Stimulated activated naive CD4-positive, alpha-beta T cell treated with Interleukin-2 at 50 U/mL for 16 hours (primary cell): Measurements from ENCODE around the gene TNRC6C.
"Not testable (repeated sequence)": the region's sequence is repeated elsewhere in the genome, so short reads cannot be mapped to it uniquely, and the experiment has no call there.

Source experiments
- DNase-seq: peaks from one replicate; lab custom pipeline; 2025; lab: John Stamatoyannopoulos, UW

The TNRC6C gene

DNA sequence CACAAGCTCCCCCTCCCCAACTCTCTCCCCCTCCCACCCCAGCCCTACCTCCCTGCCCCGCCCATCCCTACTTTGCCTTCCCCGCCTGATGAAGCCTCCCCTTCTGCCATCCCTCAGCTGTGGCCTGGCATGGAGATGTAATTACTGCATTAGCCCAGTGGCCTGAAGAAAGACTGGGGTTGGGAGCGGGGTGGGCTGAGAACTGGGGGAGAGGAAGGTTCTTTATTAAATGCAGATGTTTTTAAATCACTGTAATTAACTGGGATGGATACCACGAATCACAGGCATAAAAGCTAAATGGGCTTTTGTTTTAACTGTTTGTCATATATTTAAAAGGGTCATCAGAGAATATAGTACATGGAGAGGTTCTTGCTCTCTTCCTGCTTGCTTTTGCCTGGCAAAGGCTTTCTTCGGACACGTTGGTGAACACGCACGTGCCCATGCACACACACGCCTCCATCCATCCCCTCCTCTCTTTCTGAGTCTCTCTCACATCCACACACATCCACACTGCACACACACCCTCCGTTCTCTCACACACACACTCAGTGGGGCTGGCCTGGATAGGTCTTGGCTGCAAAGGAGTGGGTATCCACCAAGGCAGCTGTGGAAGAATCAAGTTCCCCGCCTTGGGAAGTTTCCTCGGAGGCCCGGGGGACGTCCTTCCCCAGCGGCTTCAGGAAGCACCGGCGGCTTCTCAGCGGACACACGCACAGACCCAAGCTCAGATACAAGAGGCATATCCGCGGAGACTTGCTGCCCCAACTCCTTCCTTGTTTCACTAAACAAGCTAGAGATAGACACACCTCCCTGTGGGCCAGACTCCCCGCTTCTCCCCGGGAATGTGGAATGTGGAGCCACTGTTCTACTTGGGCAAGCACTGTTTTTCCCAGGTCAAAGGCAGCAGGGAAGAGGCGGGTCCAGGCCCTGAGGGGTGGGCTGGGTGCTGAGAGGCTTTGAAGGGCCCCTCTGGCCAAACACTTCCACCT, 27.4 kb upstream of the TNRC6C start:
- DNase-seq, result no peak

DNA sequence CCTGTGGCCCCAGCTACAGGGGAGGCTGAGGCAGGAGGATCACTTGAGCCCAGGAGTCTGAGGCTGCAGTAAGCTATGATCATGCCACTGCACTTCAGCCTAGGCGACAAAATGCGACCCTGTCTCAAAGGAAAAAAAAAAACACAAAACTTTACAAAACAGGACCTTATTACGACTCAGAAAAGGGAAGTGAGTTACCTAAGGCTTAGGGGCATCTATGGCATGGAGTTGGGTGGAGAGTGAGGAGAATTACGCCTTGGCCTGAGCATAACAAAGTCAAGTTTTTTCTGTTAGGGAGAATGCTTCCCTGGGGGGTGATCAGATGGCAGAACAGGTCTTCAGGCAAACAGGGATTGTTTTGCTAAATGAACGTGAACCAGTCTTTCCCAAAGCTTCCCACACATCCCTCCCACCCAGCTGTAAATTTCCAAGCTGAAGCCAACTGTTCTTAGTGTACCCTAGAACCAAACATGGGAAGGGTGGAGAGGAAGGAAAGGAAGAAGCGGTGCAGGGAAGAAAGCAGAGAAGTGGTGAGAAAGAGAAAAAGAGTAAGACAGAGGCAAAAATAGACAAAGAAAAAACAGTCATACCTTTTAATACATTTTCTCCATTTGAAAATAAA, 24.6 kb upstream of the TNRC6C start:
- no peak for DNase-seq

DNA sequence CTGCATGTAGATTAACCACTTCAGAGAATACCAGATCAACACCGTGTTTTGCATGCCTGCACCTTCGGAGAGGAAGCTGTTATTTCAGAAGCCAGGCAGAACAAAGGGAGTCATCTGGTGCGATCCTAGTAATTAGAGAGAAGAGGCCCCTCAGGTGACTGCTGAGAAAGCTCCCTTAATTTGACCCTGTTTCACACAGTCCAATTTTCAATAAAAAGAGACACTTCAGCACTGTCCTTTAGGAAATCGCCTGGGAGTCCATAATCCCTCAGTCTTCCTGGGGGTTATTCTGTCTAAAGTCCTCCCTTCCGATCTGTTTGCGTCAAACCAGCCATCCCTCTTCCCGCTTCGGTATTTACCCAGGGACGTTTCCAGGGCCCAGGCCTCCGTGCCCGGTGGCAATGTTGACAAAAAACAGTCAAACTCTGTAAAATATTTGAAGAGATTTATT, 23.4 kb upstream of the TNRC6C start:
- DNase-seq, result no peak

DNA sequence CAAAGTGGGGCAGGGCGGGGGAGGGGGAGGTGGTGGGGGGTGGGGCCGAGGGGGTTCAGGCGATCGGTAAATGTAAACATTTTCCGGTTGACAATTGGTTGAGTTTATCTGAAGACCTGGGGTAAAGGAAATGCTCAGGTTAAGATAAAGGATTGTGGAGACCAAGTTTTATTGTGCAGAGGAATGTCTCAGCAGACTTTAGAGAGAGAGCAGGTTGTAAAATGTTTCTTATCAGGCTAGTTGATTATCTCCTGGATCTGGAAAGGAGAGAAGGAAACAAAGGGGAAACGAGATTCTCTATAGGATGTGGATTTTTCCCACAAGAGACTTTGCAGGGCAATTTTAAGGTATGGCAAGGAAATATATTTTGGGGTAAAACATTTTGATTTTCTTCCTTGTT, 22.8 kb upstream of the TNRC6C start:
- not testable (repeated sequence) for DNase-seq

DNA sequence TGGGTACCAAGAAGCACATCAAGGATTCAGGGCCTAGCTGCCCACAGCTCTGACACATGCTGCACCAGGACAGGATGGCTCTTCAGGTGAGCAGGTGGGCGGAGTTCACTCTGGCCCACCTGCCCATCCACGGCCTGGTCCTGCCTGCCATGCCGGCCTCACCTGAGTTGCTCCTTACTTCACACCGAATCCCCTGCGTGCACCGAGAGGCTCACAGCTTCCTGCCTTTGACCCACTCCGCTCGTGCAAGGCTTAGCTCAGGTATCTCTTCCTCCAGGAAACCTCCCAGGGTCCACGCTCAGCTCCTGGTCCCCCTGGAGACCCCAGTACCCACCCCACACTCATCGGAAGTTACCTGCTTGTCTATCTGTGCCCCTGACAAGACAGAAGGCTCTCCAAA, 21.6 kb upstream of the TNRC6C start:
- DNase-seq, result no peak

DNA sequence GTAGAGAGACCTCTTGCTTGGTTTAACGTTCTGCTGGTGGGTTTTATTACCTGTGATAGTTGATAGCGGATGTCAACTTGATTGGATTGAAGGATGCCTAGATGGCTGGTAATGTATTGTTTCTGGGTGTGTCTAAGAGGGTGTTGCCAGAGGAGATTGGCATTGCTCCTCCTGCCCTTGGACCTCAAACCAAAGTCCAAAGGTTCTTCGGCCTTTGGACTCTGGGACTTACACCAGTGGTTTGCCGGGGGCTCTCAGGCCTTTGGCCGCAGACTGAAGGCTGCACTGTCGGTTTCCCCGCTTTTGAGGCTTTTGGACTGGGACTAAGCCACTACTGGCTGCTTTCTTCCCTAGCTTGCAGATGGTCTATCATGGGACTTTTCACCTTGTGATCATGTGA, 17.5 kb upstream of the TNRC6C start:
- no peak for DNase-seq

DNA sequence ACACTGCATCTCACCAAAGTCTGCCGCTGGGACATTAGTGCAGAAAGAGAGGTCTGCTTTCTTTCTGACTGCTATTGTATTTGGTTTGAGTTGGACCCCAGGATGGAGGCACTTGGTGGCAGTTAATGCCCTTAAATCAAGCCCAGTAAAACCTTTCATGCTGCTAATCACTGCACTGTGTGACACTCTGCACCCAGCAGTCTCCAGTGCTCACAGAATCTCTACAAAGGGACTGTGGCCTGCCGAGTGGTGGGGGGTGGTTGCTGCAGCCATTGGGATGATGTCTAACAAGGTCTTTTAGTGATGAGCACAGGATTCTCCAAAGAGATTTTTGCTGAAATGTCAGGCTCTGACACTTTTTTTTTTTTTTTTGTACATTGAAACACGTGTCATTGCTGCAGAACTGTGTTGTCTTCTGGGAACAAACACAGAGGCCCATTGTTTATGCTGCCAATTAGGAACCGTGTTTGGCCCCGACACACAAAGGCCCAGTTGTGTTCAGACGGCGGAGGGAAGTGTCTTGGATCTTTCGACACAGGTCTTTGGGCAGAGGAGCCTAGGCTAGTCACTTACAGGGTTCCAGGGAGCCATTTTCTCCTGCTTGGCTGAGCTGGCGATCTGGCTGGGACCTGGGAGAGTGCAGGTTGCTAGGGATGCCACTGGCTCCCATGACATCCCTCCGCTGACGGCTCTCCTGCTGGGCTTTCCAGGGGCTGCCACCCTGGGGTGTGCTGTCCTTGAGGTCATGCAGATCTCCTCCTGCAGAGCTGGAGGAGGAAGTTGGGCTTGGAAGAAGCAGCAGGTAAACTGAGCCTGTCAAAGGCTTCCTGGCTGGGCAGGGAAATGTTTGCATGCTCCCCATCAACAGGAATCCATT, 16.2 kb upstream of the TNRC6C start:
- DNase-seq, result no peak

DNA sequence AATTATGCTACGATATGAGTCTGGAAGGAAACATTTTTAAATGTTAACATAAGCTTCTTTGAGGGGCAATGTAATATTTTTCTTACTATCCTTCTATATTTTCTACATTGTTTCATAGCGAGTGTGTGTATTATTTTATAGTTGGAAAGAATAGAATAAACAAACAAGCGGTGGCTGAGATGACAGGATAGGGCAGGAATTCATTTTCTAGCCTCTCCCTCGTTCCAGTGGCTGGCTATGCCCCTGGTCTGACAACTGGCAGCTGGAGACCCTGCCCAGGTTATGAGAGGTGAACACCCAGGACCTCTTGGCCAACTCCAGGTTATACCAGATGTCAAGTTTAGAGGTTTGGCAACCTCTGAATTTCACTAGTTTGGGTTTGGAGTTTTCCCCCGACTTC, 14.5 kb upstream of the TNRC6C start:
- DNase-seq, result no peak

DNA sequence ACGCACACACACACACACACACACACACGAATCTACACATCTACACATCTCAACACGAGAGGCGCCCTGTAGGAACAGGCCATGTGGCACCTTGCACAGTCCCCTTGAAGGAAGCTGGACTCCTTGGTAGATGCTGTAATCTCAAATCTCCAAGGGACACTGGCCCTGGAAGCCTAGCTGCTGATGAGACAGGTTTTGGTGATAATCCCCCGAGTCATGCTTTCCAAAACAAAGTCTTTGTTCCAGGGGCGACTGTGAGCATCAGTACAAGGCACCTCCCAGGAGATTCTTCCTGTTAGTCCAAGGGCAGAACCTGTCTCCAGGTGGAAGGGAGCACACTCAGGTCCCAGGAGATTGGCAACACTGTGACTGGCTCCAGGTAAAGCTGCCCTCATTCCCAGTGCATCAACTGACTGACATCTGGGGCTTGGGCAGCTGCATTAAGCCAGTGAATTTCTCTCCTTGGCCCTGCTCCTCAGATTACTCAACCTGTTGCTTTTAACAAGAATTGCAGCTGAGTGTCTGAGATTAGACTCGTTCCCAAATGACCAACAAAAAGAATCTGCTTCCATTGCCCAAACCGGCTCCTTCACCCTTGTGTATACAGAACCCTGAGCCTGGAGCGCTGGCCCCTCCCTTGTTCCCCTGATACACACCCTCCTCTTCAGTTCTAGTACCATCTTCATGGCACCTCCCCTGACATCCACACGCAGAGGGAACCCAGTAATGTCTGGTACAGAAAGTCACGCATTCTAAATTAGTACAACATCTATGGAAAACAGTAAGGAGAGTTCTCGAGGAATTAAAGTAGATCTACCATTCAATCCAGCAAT, 13.9 kb upstream of the TNRC6C start:
- DNase-seq, result no peak

DNA sequence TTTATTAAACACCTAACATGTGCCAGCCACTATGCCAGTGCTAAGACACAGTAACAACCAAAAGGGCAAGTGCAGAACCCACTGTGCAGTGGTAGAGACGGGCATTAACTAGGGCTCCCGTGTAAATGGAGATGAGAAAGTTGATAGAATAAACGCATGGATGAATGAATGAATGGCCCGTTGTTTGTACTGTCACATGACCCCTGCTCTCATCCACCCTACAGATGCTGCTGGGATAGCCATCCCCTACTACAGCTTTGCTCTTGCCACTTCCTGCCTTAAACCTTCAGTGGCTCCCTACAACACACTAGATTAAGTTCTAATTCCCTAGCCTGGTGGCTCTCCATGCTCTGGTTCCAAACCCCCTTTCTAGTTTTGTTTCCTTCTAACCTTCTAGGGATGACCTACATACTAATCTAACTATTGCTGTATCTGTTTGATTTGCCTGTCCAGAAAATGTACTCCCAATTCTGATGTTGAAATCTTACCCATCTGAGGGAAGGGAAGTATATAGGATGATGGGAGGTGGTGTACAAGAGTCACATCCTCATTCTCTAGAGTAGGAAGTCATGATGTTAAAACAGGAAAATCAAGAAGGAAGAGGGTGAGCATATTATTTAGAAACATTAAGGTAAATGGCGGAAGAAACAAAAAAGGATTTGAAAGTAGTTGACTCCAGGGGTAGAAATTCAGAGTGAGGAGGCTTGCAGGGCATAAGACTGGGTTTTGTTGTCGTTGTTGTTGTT, 11.4 kb upstream of the TNRC6C start:
- DNase-seq, result no peak

DNA sequence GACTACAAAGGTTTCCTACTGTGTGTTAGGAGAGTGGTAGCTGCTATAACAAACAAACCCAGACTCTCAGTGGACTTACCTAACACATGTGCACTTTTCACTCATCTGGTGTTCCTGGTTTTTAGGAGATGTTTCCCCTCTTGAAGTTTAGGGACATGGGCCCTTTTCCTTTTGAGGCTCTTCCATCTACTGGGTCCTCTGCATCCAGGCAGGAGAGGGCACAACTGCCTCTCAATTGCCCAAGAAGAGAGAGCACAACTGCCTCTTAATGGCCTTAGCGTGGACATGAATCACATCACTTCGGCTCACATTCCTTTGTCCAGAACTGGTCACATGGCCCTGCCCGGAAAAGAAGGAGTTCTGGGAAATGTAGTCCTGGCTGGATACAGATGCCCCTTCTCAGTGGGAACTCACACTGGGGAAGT, 9.8 kb upstream of the TNRC6C start:
- DNase-seq, result no peak

DNA sequence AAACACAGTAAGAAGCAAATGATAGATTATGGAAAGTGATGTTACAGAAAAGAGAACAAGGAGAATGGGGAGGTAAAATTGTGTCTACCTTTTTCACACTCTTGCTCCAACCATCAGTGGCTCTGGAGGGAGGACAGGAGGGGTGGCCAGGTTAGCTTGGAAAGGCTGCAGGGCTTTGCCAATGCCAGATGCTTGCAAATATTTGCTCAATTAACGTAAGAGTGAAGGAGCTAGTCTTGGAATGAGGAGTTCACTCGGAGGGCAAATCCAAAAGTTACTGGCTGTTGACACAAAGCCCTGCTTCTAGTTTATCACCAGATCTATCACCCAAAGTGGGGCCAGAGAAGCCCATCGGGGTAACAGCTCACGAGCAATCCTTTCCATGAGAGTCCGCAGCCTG, 7.4 kb upstream of the TNRC6C start:
- no peak for DNase-seq

DNA sequence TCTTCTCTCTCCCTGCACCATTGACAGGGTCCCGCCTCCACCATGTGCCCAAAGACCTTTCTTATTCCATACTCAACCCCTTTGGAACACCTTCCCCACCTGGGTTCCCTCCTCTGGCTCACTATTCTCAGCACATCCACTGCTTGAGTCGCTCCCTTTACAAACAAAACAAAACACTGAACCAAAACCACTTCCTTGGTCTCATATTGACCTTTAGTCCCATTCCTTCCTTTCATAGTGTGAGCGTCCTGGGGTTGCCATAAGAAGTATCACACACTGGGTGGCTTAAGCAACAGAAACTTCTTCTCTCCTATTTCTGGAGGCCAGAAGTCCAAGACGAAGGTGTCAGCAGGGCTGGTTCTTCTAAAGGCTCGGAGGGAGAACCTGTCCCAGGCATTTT, 6.1 kb upstream of the TNRC6C start:
- DNase-seq, result no peak

DNA sequence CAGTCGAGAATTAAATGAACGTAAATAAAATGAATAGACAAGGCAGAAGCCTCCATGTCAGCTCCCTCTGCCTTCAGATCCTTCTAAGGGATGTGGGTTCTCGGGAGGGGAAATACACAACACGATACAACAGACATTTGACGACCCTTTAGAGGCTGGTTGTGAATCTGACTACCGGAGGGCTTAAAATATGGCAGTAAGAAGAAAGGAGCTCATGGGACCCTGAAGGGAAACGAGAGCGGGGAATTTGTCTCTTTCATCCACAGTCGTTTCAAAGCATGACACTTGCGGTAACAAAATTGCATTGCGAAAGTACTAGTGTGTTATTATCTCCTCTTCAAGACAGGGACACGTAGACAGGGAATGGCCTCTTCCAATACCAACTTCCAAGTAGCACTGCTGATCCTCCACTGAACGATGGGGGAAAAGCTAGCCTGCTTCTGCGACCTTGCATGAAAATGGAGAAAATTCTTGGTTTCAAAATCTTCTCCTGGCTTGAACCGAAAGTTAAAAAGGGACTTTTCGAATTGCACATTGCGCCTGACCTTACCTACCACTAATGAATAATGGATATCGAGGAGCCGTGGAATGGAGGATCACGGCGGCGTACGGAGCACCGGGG, 1.2 kb upstream of the TNRC6C start:
- no peak for DNase-seq

DNA sequence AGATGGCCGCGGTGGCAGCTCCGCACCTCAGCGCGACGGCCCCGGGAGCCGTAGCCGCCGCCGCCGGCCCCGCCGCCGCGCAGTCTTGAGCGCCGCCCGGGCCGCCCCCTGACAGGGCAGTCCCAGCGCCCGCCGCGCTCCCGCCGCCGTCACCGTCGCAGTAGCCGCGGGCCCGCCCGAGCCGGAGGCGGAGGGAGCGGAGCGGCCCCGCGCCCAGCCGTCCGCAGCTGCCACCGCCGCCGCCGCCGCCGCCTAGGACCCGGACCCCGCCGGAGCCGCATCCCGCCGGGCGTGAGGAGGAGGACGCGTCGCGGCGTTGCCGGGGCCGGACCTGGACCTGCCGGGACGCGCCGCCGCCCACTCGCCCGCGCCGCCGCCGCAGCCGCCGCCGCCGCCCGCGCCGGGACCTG, 218 bp downstream of the TNRC6C start:
- peak; percentile 26 for DNase-seq

DNA sequence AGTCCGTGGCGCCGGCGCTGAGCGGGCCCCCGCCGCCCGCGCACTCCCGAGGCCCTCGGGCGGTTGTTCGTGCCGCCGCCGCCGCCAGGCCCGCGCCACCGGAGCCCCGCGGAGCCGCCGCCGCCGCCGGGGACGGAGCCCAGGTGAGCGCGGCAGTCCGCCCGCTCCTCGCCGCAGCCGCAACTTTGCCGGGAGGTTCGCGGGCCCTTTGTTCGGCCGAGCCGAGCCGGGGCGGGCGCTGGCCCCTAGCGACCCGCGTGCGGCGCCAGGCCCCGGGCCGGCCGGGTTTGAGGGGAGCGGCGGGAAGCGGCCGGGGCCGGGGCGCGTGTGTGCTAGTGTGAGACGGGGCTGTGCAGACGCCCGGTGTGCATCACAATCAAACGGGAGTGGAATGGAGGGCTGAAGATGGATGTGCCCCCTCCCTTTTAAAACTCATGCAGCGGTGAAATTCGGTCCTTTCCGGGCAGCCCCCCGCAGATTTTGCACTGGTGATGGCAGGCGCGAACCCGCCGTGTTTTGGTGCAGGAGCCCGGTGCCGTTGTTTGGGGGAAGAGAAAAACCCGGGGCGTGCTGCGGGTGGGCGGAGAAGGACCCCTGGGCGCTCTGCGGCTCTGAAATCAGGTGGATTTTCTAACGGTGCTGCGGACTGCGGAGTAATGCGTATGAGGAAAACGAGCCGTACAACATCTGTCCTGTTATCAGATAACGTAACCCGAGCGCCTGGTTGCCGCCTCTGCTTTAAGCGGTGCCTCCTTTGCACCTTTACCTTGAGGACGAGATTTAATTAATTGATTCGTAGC, 823 bp downstream of the TNRC6C start:
- DNase-seq, result peak; percentile 23

DNA sequence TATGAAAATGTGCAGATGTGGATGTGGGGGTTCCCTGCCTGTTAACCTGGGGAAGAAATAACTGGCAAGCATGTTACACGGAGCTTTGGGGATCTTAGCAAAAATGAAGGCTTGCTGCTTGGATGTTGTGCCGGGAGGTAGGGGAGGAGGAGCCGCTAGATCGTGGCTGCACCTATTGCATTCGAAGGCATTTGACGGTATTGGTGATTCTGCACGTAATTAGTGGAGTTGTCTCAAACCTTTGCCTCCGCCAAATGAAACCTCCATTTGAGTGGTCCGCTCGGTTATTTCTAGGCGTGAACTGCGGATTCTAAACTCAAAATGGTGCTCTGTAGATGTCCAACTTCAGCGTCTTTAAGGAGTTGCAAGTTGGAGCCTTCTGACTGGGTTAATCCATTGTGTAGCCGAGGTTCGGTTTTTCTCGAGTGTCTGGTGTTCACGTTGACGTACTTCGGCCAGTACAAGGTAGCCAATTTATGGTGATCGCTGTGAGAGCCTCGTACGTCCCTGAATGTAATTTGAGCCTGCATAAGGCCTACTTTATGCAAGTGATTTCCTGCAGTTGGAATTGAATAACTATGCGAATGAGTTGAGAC, 1.5 kb downstream of the TNRC6C start:
- peak; percentile 16 for DNase-seq

DNA sequence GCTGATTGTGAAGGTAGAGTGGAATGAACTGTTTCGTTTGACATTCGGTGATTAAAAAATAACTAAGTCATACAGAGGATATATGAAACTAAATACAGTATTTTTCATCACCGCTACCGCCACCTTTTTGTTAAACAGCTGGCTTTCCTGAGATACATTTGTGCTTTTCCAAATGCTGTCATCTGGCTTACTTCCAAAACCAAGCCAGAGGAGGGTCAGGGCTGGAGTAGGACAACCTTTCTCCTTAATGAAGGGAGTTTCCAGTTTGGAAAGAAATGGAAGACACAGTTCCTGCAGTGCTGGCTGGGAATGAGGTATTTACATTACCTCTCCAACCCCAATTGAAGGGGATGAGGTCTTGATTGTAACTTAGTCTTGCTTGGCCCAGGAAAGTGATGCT, 3.2 kb downstream of the TNRC6C start:
- no peak for DNase-seq

DNA sequence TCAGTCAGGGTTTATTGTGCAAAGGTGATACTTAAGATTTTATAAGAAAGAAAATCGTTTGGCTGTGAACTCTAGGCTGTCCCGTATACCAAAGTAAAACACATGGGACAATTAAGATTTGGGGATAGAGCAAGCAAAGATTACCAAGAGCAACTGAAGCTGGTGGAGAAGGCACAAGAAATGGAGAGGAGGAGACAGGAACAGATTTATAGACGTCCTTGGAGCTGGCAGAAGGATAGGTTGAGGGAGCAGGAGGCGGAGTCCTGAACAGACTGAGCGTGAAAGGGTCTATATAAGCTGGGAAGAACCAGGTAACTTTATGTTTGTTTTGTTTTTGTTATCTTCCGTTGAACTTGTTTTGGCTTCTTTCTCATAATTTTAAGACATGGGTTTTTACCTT, 3.8 kb downstream of the TNRC6C start:
- no peak for DNase-seq
